ENCODE measurements around the gene RAB40C. TPM values are rescaled to one million over a fixed set of nuclear protein-coding genes. Genes with fewer than 3 reads are reported as not detected.

RAB40C gene
- total and polyA plus RNA-seq, 10 of the 15 experiments (the other 5 are each of a cell fraction or from before 2014, with no cell fraction given) = 0.06 to 12.8 (median 4.6) TPM

GRCh38 chr16:589658-590187, at the start of gene RAB40C (continued):
- TF ChIP-seq HSF1 (IDR thresholded peaks at IDR 0.05; ENCODE audit: low read depth, low read length) = no peak
- TF ChIP-seq SMARCA5 (IDR thresholded peaks at IDR 0.05) = no peak
- peak; percentile 97 for TF ChIP-seq CHD2 (IDR thresholded peaks at IDR 0.05; ENCODE audit: borderline replicate concordance, low read depth, low read length)

DNA sequence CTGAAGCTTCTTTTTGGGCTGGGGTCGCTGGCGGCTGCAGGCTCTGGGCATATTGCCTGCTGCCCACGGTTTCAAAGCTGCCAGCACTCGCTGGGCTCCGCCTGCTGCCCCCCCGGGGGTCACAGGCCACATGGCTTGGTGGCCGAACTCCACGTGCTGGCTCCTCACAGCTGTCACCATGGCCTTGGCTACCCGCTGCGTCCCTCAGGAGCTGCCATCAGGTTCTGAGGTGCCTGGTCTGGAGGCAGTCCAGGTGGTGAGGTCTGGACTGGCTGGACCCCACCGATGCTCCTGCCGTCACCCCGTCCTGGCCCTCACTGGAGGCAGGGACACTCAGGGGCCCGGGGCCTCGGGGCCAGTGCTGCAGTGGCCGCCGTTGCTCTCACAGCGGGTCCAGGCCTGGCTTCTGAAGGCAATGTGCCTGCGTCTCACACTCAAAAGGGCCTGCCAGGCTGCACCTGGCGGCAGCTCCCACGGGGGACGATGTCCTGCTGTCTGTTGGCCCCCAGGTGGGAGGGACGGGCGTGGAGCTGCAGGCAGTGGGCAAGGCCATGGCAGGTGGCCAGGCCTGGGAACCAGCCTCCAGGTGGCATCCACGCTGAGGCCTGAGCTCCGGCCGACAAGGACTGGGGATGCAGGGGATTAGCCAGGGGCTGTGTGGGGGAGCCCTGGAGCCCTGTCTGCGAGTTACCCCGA, 49.1 kb upstream of the RAB40C start:
- ChIA-PET SMC1A (ENCODE audit: uncharacterized antibody, unreplicated experiment) (no interaction called here), RAD21 (ENCODE audit: unreplicated experiment) (no interaction called here), CTCF (interaction anchor here (1.1 kb wide), 1 partner anchor 10 kb away, joined by 3 read pairs; no protein-coding TSS in a partner anchor), POLR2A (no interaction called here)
- no peak overlapping the region for H2AFZ ChIP-seq (ENCODE audit: control insufficient read depth, low read depth, low read length)
- FAIRE-seq = no peak
- no peaks in the 10 kb centered on the region for H3K9me3 ChIP-seq (replicated peaks; ENCODE audit: control insufficient read depth, insufficient read depth, low read length)
- H3K9ac ChIP-seq (ENCODE audit: control insufficient read depth, insufficient read depth, low read length) = no peak overlapping the region
- no peak for TF ChIP-seq ATF2 (IDR thresholded peaks at IDR 0.05; ENCODE audit: low read length)
- TF ChIP-seq, protein P1, sequence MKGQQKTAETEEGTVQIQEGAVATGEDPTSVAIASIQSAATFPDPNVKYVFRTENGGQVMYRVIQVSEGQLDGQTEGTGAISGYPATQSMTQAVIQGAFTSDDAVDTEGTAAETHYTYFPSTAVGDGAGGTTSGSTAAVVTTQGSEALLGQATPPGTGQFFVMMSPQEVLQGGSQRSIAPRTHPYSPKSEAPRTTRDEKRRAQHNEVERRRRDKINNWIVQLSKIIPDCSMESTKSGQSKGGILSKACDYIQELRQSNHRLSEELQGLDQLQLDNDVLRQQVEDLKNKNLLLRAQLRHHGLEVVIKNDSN (IDR thresholded peaks at IDR 0.05; ENCODE audit: borderline replicate concordance, extremely low read length, insufficient read depth, low read depth, low read length) = no peak
- H3K4me1 ChIP-seq (ENCODE audit: control insufficient read depth, insufficient read depth, low read length) = no peaks in the 10 kb centered on the region
- WGBS (ENCODE audit: insufficient coverage, insufficient replicate concordance, low lambda C conversion rate, missing lambda C conversion rate) = over 99% methylated on average over 28 of the region's 29 CpGs
- intact Hi-C loops (cut with micrococcal nuclease; ENCODE audit: unreplicated experiment) (no loop called here), in situ Hi-C loops (cut with MboI) (no loop called here)
- H3K27me3 ChIP-seq (replicated peaks in 1 of 2; ENCODE audit: control insufficient read depth in 2 of 2, insufficient read depth in 2 of 2, low read length in 1 of 2) = no peaks in the 10 kb centered on the region
- H3K36me3 ChIP-seq (ENCODE audit: control insufficient read depth in 2 of 2, insufficient read depth in 2 of 2, low read length in 1 of 2) = peaks cover 0 to 20% of the 10 kb centered on the region in 2 experiments; a peak in 2 of 4 replicates
- no TSS peak for BruUV-seq (replicated peaks)
- DNase-seq (ENCODE audit: low read depth, low spot score) = no peak
- H3K79me2 ChIP-seq (ENCODE audit: control insufficient read depth, insufficient read depth, low read length) = no peaks in the 10 kb centered on the region; the same call in 1 of the 2 replicates
- no peak for ATAC-seq
- H3K4me3 ChIP-seq = no peak overlapping the region
- no peak overlapping the region for H3K27ac ChIP-seq (ENCODE audit: control insufficient read depth, insufficient read depth)
- no peak overlapping the region for H3K4me2 ChIP-seq (ENCODE audit: control insufficient read depth, insufficient read depth)
- H4K20me1 ChIP-seq (ENCODE audit: control insufficient read depth, insufficient read depth) = no peaks in the 10 kb centered on the region
